Prostate gland (tissue), 2 donors: Measurements from ENCODE around the gene RASSF5. TPM values are rescaled to one million over a fixed set of nuclear protein-coding genes. Genes with fewer than 3 reads are reported as not detected.
"Not testable (repeated sequence)": the region's sequence is repeated elsewhere in the genome, so short reads cannot be mapped to it uniquely, and the experiment has no call there.

ENCODE experiments used
- DNase-seq: peaks from one replicate; pipeline ENCODE4 v3.0.0-alpha.2; 2019; ENCODE audit warnings: low spot score
- H3K27ac ChIP-seq, 2 donors: fragments of 200-600 bp; sonication (generic); 2 replicates each; pipeline ENCODE4 v1.5.1; 2017 to 2019
- H3K27me3 ChIP-seq: fragments of 200-600 bp; sonication (generic); replicated peaks from 2 replicates; pipeline ENCODE4 v1.5.1; 2019; ENCODE audit not compliant: insufficient read depth
- H3K36me3 ChIP-seq, 2 donors: fragments of 200-600 bp; sonication (generic); 1 replicate in 1 of 2; 2 replicates in 1 of 2; pipeline versions ENCODE4 v1.5.1 to v1.8.1; 2017 to 2019
- H3K4me1 ChIP-seq: fragments of 200-600 bp; sonication (generic); replicated peaks from 2 replicates; pipeline ENCODE4 v1.5.1; 2019
- H3K4me3 ChIP-seq, 2 donors: fragments of 200-600 bp; sonication (generic); 2 replicates each; pipeline ENCODE4 v1.5.1; 2017 to 2019
- H3K9me3 ChIP-seq: fragments of 200-600 bp; sonication (generic); 2 replicates; pipeline ENCODE4 v1.5.1; 2017
- CTCF ChIP-seq, 4 experiments: fragments of 200-600 bp in 2 of 4; fragments of 450-650 bp in 2 of 4; sonication (generic) in 2 of 4; IDR thresholded peaks; 1 replicate in 3 of 4; 2 replicates in 1 of 4; pipeline ENCODE4 v1.5.1; 2016 to 2019; ENCODE audit warnings: antibody characterized with exemption in 4 of 4, mild to moderate bottlenecking in 2 of 4, moderate library complexity in 2 of 4
- POLR2A ChIP-seq: fragments of 450-650 bp; IDR thresholded peaks from one replicate; pipeline ENCODE4 v1.6.1; 2016; ENCODE audit warnings: antibody characterized with exemption, mild to moderate bottlenecking
- POLR2AphosphoS5 ChIP-seq: sonication (generic); formaldehyde crosslinking; IDR thresholded peaks from one replicate; pipeline ENCODE4 v1.6.1; 2017; ENCODE audit warnings: antibody characterized with exemption
- WGBS: methylation state at CpG from one replicate; pipeline ENCODE4 v1.1.5; 2018; 5-methylcytosine and 5-hydroxymethylcytosine counted together
- intact Hi-C: fragments of 100-400 bp; cut with DNase I; formaldehyde crosslinking; loops from one replicate; pipeline ENCODE4 v1.14.2; 2022
- total RNA-seq, 2 donors: library from RNA; depleted of rRNA; stranded (reverse); fragments of >200 nt; gene quantifications; one replicate each; pipeline ENCODE4 v1.1.0, GENCODE V29; 2016

The RASSF5 gene
- total RNA-seq, 2 donors from 2014 or later: 22.2 to 42.5 TPM

DNA sequence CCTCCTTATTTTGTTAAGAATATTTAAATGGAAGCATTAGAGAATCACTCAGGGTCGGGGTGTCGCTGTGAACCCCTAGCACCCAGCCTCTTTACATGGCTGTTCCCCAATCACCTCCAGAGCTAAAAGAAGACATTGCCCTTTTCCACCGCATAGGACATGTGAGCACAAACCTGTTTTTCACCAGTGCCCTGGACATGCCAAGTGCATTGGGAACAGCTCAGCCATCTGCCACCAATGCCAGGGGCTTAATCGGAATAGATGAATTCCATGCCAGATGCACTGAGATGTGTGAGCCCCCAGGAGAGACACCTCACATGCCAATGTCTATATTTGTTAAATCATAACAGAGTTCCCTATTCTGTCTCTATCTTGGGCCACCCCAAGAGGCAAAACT, 71.6 kb downstream of the RASSF5 start:
- 84% methylated on average over 4 of the region's 4 CpGs for WGBS

DNA sequence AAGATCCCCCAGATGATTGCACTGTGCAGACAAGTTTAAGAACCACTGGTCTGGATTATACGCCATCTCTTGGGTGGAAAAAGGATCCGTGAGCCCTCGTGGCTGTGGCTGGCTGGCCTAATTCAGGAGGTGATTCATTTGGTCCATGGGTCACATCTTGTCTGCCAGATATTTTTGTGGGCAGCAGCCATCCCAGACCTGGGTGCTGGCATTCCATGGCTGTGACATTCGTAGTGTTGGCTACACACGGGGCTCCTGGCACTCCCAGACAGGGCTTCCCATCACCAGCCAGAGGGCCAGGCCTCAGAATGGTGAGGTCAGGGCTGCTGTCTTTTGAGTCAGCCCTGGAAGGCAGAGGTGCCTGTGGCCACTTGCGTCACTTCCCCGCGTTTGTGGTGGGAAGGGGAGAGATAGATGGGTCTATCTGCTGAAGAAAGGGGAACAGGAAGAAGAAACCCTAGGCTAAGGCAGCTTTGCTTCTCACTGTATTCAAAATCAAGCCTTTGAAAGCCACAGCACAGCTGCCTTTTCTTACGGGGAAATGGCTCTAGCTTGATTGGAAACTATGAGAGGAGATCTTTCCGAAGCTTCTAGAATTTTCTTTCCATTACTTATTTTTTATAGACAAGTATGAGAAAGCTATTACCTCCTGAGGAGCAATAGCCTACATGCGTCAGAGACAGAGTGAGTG, 72.6 kb downstream of the RASSF5 start:
- Histone ChIP-seq H3K9me3 (no peaks in the 10 kb centered on the region), H3K27ac (no peak overlapping the region), H3K36me3 (no peaks in the 10 kb centered on the region), H3K4me1 (no peaks in the 10 kb centered on the region), H3K27me3 (no peaks in the 10 kb centered on the region), H3K4me3 (no peak overlapping the region)
- intact Hi-C loops: no loop called here
- WGBS: 81% methylated on average over 11 of the region's 11 CpGs
- no peak for TF ChIP-seq CTCF (IDR thresholded peaks at IDR 0.05)
- TF ChIP-seq POLR2A: no peak
- peak; percentile 5 for TF ChIP-seq POLR2AphosphoS5
- DNase-seq: no peak

More for the DNA sequence above, 71.6 kb downstream of the RASSF5 start:
- Histone ChIP-seq H3K4me3 (no peak overlapping the region), H3K36me3 (no peaks in the 10 kb centered on the region), H3K27me3 (no peaks in the 10 kb centered on the region), H3K27ac (no peak overlapping the region), H3K9me3 (no peaks in the 10 kb centered on the region), H3K4me1 (no peaks in the 10 kb centered on the region)
- TF ChIP-seq POLR2AphosphoS5 (no peak), POLR2A (no peak), CTCF (IDR thresholded peaks at IDR 0.05) (no peak)
- no peak for DNase-seq
- intact Hi-C loops: no loop called here

GRCh38 chr1:206580438-206581113, 73.2 kb downstream of the RASSF5 start:
- H3K27ac ChIP-seq: no peak overlapping the region
- no peaks in the 10 kb centered on the region for H3K4me1 ChIP-seq
- intact Hi-C loops: no loop called here

GRCh38 chr1:206581114-206581497, 73.8 kb downstream of the RASSF5 start:
- H3K27ac ChIP-seq, H3K27me3 ChIP-seq, DNase-seq, H3K4me1 ChIP-seq, H3K36me3 ChIP-seq, H3K4me3 ChIP-seq, H3K9me3 ChIP-seq, intact Hi-C loops: not testable (repeated sequence)
- 96% methylated on average over 7 of the region's 7 CpGs for WGBS

More at GRCh38 chr1:206580438-206581113, 73.2 kb downstream of the RASSF5 start:
- TF ChIP-seq POLR2AphosphoS5: no peak
- no peak for TF ChIP-seq CTCF (IDR thresholded peaks at IDR 0.05)
- TF ChIP-seq POLR2A: no peak
- Histone ChIP-seq H3K27me3 (no peaks in the 10 kb centered on the region), H3K36me3 (no peaks in the 10 kb centered on the region), H3K9me3 (no peaks in the 10 kb centered on the region), H3K4me3 (no peak overlapping the region)
- no peak for DNase-seq
- 91% methylated on average over 8 of the region's 8 CpGs for WGBS

- WGBS: 59% methylated on average over 10 of the region's 10 CpGs
Measured at GRCh38 chr1:206581571-206581981, 74.2 kb downstream of the RASSF5 start.

More at GRCh38 chr1:206581571-206581981, 74.2 kb downstream of the RASSF5 start:
- no peaks in the 10 kb centered on the region for H3K9me3 ChIP-seq
- H3K27ac ChIP-seq: no peak overlapping the region
- no peak for DNase-seq
- peaks cover 6% of the 10 kb centered on the region for H3K4me1 ChIP-seq
- no peaks in the 10 kb centered on the region for H3K36me3 ChIP-seq
- intact Hi-C loops: no loop called here
- TF ChIP-seq CTCF (IDR thresholded peaks at IDR 0.05) (no peak), POLR2AphosphoS5 (no peak), POLR2A (no peak)
- H3K4me3 ChIP-seq: no peak overlapping the region
- no peaks in the 10 kb centered on the region for H3K27me3 ChIP-seq
